Fibroblast of mammary gland (primary cell): ENCODE data around the gene IFIT1B.

ENCODE experiments used
- DNase-seq: peaks from one replicate; pipeline ENCODE4 v3.0.0-alpha.2; 2010; ENCODE audit warnings: low read depth
- H3K4me3 ChIP-seq: 2 replicates; pipeline ENCODE4 v1.5.1; 2011; ENCODE audit warnings: low read depth, mild to moderate bottlenecking, low read length, moderate library complexity; ENCODE audit not compliant: control insufficient read depth
- CTCF ChIP-seq: conservative IDR thresholded peaks from 2 replicates; pipeline ENCODE4 v1.5.1; 2011; ENCODE audit warnings: low read depth, low read length, inconsistent platforms; ENCODE audit not compliant: control insufficient read depth, insufficient read depth

Gene IFIT1B

GRCh38 chr10:89336241-89336640 lies 41.6 kb upstream of the IFIT1B start:
- H3K4me3 ChIP-seq, result no peak overlapping the region
- DNase-seq, result no peak
- no peak for TF ChIP-seq CTCF

DNA sequence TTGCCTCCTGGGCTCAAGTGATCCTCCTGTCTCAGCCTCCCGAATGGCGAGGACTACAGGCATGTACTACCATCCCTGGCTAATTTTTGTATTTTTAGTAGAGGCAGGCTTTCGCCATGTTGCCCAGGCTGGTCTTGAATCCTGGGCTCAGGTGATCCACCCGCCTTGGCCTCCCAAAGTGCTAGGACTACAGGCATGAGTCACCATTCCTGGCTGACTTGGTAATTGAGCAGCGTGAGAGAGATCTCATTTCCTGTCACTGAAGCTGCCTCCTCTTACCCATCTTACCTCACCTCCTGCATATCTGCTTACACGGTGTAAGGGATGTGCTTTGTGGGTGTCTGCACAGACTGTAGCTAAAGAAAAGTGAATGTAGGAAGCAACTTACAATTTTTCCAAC lies 40.4 kb upstream of the IFIT1B start:
- no peak for TF ChIP-seq CTCF
- peak; percentile 68 for DNase-seq
- no peak overlapping the region for H3K4me3 ChIP-seq

DNA sequence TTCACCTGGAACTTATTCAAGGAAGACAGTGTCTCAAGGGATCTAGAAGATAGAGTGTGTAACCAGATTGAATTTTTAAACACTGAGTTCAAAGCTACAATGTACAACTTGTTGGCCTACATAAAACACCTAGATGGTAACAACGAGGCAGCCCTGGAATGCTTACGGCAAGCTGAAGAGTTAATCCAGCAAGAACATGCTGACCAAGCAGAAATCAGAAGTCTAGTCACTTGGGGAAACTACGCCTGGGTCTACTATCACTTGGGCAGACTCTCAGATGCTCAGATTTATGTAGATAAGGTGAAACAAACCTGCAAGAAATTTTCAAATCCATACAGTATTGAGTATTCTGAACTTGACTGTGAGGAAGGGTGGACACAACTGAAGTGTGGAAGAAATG lies 39.1 kb upstream of the IFIT1B start:
- no peak overlapping the region for H3K4me3 ChIP-seq
- no peak for TF ChIP-seq CTCF
- DNase-seq, result no peak

DNA sequence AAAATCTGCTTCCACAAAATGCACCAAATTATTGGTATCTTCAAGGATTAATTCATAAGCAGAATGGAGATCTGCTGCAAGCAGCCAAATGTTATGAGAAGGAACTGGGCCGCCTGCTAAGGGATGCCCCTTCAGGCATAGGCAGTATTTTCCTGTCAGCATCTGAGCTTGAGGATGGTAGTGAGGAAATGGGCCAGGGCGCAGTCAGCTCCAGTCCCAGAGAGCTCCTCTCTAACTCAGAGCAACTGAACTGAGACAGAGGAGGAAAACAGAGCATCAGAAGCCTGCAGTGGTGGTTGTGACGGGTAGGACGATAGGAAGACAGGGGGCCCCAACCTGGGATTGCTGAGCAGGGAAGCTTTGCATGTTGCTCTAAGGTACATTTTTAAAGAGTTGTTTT lies 38.0 kb upstream of the IFIT1B start:
- no peak for TF ChIP-seq CTCF
- DNase-seq, result no peak
- no peak overlapping the region for H3K4me3 ChIP-seq

DNA sequence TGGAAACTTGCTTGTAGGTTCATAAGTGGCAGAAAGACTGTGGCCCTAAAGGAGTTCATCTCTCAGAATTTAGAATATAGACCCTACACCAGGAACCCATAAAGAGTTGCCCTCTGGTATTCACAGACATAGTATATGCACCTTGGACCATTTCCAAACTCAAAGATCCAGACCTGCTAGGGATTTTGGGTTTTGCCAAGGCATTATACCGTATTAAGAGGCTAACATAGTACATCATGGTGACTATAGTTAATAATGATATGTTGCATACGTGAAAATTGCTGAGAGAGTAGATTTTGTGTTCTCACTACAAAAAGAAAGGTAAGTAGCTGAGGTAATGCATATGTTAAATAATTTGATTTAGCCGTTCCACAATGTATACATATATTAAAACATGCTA lies 36.2 kb upstream of the IFIT1B start:
- no peak overlapping the region for H3K4me3 ChIP-seq
- no peak for TF ChIP-seq CTCF
- no peak for DNase-seq

DNA sequence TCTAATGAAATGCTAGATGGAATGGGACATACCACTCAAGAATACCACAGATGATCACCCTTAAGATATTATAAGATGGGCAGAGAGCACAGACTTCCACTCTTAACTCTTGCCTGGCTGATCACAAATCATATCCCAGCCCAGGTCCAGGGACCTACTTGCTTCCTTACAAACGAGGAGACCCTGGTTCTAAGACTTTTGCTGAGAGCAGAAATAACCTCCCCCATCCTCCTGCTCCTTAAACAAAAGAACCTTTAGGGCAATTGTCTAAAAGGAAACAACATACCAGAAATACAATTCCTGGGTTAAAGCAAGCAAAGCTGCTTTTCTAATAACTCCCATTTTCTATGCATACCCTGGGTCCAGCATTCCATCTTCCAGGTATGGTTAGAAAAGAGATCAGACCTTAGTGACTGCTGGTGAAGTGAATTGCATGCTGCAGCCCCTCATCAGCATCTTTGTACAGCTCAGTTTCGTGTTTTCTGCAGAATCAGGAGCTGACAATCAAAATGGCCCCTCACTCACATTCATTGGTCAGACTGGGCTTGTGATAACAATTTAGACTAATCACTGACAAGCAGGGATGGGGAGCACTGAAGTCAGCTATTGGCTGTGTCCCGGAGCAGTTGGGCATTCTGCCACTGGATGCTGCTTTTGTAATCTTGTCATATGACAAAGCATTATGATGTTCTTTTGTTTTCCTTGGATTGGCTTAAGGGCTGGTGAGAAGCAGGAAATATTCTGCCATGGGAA lies 35.5 kb upstream of the IFIT1B start:
- H3K4me3 ChIP-seq, result peak overlapping the region; percentile 15
- DNase-seq, result peak; percentile 96

More for the DNA sequence above, 35.5 kb upstream of the IFIT1B start:
- no peak for TF ChIP-seq CTCF
